CD4-positive, alpha-beta T cell treated with Interleukin-6 for 4 hours (primary cell): ENCODE results near the gene ST6GAL1.
"Not testable (repeated sequence)": the region's sequence is repeated elsewhere in the genome, so short reads cannot be mapped to it uniquely, and the experiment has no call there.

Source experiments
- DNase-seq: peaks from one replicate; pipeline ENCODE4 v3.0.0-alpha.2; 2020; ENCODE audit warnings: mixed read lengths

Gene ST6GAL1

DNA sequence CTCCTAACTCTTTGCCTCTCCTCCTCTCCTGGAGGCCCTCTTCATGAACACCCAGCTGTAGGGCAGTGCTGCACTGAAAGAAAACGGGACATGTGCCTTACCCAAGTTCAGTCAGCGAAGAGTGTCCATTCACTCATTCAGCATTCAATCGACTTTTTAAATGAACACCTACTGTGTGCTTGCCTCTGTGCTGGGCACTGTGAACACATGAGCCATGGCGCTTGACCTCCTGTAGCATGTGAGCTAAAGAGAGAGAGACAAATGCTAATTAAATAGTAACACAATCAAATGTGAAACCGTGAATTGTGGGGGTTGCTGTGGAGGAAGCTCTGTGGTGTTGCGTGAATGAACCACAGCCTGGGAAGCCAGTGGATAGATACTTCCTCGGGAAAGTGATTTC lies 43.4 kb downstream of the ST6GAL1 start:
- DNase-seq, result no peak

DNA sequence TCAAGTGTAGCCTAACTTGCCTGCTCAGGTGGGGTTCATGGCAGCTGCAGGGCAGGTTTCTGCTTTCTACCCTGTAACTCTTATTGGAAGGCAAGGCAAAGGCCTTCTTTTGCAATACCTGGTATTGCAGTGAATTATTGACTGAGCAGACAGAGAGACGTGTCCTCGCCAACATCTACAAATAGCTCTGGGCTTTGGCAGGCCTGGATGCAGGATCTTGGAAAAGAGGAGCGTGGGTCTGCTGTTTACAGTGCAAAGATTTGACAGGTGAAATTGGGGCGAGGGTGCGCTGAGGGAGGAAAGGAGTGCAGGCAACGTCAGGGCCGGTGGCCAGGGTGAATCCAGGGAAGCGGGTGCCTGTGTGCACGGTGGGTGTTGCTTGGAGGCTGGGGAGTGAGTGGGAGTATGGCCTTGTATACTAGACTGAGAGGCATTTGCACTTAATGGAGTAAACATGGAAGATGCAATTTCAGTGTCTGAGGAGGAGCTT lies 44.5 kb downstream of the ST6GAL1 start:
- no peak for DNase-seq

DNA sequence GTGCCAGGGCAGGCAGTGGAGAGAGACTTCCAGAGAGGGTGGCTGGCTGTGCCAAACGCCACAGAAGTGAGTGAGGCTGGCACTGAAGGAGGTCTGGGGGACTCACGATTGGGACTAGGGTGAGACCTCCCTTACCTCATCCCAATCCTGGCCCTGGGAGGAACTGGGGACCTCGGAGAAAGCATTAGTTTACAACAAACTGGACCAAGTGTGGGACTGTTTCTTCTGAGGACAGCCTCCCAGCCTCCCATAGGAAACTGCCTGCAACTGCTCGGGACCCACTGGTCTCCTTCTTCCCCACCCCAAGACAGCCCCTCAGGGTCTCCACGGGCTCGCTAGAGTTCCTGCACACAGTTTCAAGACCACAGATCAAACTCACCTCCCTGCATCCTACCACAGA lies 45.4 kb downstream of the ST6GAL1 start:
- DNase-seq, result no peak

DNA sequence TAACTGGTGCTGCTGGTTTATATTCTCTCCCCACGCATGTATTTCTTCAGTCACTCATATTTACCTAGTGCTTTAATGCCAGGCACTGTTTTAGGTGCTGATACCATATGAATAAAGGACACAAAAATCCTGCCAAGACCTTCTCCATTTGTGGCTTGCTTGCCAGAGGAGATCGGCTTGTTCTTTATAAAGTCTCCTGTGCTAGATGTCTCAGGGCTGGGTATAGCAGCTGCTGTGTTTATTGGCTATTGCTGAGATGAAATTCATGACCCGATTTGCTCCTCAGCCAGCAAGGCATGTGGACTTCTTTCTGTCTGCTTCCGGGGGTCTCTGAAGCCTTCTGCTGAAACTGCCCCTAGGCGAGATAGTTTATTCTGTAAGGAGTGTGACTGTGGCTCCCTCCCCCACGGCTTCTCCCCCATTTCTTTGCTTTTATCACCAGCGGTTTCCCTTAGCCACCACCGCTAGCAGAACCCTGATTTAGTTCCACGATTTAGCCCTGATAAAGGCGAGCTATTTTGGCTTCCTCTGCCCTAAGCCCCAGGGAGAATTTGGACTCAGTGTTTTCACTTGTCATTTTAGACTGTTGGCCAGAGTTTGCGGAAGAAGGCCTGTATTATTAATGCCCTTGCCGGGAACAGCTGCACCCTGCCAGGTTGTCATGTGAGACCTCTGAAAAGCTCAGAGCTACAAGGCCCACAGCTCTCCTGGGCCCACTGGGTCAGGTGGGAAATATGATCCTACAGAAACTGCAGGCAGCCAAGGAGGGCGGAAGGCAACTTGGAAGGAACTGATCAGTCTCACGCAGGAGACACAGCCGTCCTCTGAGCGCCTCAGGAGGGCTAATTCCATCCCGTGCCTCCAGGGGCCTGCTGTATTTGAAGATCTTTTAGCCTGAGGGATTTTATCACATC lies 46.8 kb downstream of the ST6GAL1 start:
- no peak for DNase-seq

DNA sequence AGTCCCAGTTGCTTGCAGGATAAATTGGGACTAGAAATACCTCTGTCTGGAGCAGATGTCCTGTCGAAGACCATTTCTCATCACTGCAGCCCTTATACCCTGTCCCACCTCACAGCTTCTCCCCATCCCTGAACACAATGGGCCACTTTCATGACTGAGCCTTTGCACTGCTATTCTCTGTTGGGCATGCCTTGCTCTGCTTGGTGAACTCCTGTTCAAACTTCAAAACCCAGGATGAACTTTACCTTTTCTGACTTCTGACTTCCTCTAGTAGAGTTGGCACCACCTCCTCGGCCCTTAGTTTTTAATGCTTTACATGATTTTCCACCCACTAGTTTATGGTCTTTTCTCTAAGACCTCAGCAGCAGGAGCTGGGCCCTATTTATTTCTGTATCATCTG lies 48.4 kb downstream of the ST6GAL1 start:
- DNase-seq, result no peak

DNA sequence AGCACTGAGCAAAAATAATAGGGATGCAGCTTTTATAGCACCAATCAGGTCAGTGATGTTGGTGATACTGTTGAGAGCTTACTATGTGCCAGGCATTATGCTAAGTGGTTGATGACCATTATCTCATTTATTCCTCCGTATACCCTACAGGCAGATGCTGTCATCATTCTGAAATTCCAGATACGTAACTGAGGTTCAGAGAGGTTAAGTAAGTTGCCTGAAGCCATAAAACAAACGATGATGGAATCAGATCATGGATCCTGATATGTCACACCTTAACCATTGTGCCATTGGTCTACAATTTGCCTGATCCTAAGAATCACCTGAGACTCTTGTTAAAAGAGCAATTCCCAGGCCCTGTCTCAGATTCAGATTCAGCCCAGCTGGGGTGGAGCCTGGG lies 49.5 kb downstream of the ST6GAL1 start:
- DNase-seq, result no peak

DNA sequence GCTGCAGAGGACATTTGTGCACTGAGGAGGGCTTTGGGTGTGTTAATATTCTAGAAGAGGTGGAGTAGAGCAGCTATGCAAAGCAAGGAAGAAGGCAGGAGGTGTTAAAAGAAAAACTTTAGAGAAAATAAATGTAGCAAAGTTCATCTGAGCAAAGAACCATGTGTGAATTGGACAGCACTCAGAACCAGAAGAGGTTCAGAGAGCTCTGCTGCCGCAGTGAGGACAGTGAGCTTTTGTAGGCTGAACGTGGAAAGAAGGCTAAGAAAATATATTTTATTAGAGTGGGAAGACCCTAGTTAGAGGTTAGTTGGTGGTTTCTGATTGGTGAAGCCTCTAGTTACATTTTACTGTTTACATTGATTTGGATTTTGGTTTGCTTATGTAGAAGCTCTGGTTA lies 50.7 kb downstream of the ST6GAL1 start:
- no peak for DNase-seq

DNA sequence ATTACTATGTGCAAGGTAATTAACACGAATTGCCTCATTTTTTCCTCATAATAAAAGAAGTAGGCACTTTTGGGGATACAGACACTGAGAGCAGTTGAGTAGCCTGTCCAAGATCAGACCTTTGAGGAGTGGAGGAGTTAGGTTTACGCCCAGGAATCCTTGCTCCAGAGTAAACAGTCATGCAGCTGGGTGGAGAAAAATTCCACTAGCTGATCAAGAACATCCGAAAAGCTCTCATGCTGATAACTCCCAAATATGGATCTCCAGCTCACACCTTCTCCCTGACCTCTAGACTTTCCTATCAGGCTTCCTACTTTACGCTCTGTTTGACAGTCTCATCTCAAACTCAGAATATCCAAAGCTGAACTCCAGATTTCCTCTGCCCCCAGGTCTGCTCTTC lies 53.3 kb downstream of the ST6GAL1 start:
- DNase-seq, result no peak

DNA sequence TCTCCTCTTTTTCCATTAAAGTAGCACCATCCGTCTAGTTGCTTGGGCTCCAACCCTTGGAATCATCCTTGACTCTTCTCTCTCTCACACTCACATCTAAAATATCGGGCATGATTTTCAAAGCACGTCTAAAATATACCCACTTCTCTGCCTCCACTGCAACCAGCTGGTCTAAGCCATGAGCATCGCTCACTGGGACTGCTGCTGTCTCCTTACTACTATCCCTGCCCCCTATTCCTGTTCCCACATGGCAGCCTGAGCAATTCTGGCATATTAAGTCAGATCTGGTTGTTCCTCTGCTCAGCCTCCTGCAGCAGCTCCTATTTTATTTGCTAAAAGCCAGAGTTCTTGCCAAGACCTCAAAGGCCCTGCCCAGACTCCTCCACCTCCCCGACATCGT lies 53.7 kb downstream of the ST6GAL1 start:
- DNase-seq, result no peak

DNA sequence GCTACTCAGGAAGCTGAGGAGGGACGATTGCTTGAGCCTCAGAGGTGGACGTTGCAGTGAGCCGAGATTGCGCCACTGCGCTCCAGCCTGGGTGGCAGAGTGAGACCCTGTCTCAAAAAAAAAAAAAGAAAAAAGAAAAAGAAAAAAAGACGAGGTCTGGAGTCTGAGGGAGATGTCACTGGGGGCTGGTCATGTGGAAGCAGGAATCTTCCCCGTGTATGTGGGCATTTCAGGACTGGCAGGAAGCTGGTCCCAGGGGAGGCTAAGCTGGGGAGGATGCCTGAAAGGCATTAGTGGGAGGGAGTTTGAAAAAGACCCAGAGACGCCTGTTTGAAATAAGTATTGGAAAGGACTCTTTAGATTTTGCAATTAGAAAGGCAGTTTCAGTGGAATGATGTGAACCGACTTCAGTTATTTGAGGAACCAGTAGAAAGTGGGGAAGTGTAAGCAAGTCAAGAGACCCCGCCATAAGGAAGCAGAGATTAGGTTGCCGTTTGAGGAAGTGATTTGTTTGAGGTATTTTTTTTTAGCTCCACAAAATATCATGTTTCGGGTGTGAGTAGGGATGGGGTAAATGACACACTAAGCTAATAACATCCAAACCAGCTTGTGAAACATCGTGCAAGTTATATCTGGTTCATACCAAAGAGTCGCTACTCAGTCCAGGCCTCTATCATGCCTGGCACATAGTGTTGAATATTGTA lies 55.5 kb downstream of the ST6GAL1 start:
- DNase-seq, result no peak

DNA sequence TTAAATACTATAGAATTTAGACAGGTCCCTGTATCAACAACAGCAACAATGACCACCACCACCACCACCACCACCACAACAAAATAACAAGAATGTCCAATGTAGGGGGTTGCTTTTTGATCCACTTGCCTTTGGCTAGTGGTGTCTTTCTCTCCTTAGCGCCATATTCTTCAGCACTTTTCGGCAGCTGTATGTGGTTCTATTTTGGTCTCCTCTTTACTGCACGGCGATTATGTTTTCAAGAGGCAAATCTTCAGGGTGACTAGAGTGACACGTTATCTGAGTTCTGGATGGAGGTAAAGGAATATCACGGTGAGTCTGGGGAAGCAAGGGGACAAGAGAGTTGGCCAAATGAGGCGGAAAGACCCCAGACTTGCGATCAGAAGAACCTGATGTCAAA lies 56.1 kb downstream of the ST6GAL1 start:
- DNase-seq, result no peak

DNA sequence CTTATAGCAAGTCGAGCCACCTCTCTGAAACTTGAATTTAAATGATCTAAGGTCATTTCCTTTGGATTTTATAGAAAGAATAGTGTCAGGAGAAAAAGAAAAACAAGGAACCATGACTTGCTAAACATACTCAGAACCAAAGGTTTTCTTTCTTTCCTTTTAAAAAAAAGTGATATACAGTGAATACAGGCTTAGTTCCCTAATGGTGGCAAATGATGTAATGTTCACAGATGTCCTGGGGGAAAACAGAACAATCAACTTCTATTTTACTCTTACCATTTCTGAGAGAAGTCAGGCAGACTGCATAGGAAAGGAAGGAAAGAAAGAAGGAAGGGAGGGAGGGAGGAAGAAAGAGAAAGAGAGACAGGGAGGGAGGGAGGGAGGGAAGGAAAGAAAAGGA lies 56.5 kb downstream of the ST6GAL1 start:
- DNase-seq, result no peak

DNA sequence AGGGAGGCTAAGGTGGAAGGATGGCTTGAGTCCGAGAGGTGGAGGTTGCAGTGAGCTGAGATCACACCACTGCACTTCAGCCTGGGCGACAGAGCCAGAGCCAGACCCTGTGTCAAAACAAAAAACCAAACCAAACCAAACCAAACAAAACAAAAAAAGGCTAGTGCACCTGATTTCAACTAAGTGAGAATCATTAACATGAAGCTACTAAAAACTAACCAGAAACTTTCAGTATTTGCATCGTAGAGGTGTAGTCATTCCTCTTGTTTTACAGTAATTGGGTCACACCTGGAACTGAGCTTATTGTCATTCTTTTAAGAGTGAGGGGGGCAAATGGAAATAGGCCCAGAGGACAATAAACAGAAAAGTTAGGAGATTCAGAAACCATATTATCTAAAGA lies 58.5 kb downstream of the ST6GAL1 start:
- no peak for DNase-seq

DNA sequence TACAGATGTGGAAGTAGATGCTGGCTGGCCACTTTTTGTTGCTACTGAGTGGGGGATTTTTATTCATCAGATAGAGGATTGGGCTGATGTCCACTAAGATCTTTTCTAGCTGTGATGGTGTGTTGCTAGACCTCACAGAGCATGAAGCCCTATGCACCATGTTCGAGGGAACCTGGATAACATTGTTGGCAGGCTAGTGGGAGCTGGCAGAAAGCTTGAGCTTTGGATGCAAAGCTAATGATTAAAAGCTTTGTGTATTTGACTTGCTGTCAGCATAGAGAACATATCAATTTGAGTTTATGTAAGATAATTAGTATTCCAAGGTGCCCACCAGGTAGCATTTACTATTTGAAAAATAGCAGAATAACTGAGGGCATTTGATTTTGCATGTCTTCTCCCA lies 59.1 kb downstream of the ST6GAL1 start:
- DNase-seq, result no peak

DNA sequence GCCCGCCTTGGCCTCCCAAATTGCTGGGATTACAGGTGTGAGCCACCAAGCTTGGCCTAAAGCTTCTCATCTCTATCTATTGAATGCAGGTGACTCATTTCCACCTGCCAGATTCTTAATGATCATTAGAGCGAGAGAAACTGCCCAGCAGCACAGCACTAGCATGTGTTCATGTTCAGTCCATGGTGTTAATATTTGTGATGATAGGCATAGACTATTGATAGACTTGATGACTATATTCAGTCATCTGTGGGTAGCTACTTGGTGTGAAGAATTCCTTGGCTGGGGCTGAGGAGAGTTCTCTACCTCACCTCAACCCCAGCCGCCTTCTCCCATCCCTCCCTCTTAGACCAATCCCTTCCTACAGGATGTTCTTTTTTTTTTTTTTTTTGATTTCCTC lies 60.0 kb downstream of the ST6GAL1 start:
- no peak for DNase-seq

DNA sequence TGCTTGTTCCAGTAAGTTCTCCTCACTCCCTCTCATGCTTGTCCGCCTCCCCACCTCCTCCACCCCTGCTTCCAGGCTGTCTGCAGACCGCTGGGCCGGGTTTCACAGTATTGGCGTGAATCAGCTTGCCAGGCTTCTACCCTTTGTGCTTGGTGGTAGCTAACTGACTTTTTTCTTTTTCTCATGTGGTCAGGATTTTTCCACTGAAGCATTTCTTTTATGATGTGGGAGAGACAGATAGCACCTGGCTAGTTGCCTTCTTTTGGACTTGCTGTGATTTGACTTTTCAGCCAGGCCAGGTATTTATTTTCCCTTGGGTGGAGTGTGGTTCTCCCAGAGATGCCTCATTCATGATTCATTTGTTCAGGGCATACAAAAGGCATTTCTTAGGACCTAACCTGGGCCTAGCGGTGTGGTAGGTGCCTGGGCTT lies 60.6 kb downstream of the ST6GAL1 start:
- no peak for DNase-seq

DNA sequence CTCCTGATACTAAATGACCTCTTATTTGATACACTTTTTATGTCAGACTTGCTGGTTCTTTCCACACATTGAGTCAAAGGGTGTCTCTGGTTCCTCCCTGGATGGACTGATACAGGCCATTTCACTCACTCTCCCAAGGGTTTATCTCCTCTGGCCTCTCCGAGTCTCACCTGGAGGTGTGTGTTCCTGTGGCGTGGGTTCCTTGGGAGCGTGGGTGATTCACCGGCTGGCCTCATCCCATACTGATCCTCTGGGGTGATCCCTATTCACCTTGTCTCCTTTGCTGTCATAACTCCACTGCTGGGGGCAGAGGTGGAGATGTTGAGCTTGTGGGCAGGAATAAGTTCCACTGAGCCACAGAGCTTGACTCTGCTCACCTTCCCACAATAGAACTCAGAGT lies 61.1 kb downstream of the ST6GAL1 start:
- DNase-seq, result no peak

DNA sequence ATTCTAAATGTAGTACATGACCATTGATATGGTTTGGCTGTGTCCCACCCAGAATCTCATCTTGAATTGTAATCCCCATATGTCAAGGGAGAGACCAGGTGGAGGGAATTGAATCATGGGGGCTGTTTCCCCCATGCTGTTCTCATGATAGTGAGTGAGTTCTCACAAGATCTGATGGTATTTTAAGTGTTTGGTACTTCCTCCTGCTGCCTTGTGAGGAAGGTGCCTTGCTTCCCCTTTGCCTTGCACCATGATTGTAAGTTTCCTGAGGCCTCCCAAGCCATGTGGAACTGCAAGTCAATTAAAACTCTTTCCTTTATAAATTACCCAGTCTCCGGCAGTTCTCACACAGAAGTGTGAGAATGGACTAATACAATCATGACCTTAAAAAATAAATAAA lies 61.8 kb downstream of the ST6GAL1 start:
- not testable (repeated sequence) for DNase-seq

DNA sequence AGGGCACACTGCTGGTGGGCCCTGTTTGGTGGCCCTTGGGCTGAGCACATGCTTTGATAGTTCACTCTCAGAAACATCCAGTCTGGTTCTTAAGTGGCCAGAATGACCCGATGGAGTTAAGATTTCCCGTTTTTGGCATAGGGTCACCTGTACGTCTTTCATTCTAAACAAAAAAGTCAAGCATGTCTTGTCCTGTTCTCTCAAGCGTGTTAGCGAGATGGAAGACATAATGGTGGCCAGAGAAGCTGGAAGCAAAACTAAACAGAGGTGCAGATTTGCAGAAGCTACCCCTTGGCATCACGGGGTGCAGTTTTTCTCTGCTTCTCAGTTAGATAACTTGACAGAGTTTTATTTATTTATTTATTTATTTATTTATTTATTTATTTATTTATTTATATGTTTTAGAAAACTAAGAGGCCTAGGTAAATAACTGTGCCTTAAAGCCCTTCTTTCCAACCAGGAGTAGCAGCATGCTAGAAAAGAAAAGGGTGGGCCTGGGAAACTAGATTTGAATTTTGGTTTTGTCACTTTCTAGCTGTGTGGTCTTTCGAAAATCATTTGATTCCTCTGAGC lies 63.0 kb downstream of the ST6GAL1 start:
- no peak for DNase-seq

DNA sequence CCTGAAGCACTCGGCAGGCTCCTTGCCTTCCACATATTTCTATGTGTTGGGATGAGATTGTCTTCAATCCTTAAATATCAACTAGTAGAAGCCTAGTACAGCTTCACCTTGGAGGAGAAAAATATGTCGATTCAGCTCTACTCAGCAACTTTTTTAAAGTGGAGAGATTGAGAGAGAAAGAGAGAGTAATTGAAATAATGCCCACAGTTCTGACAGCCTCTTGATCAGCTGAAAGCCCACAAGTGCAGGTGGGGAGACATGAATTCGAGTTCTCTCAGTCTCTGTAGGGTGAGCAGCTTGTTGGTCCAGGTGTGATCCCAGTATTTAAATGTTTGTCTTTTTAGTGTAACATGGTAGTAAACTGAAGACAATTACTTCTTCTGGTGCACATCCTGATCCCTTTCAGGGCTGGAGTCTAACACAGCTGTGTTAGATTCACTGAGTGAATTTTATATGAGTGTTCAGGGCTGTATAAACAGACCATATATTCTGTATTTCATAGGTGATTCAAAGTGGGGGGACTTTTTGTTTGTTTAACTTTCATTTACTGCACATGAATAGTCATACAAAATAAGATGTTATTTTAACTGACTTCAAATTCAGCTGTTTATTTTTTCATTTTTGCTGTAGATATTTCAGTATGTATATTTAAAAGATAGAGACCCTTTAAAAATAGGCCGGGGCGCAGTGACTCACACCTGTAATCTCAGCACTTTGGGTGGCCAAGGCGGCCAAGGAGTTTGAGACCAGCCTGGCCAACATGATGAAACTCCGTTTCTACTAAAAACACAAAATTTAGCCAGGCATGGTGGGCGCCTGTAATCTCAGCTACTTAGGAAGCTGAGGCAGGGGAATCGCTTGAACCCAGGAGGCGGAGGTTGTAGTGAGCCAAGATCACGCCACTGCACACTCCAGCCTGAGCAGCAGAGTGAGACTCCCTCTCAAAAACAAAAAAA lies 64.0 kb downstream of the ST6GAL1 start:
- DNase-seq, result no peak

DNA sequence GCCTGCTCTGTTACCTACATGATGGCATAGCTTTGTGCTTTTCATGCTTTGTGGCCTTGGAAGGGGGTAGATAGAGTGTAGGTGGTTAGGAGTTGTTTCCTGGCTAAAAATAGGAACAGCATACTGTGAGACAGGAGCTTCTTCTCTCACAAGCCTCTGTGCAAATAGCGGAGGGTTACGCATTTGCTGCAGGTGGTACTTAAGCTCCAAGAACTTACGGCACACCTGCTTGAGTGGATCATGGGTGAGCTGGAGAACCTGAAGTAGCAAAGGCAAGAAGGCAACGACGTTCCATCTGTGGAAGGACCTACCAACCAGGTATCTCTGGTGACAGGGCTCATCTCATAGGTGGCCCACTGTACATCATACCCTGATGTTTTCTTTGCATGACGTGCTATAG lies 66.0 kb downstream of the ST6GAL1 start:
- no peak for DNase-seq

DNA sequence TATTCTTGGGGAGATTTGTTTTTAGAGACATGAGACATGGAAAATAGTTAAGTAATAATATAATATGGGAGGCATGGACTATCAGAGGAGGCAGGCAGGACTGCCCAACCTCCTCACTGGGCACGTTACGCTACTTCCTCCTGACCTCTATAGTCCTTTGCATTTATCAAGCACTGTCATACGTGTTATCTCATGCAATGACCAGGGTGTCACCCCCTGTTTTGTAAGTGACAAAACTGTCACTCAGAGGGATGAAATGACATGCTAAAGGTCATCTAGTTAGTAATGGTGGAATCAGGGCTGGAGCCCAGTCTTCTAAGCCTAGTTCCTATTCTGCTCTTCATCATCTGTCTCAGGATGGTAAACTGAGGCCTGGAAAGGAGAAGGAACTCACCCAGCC lies 66.7 kb downstream of the ST6GAL1 start:
- no peak for DNase-seq

DNA sequence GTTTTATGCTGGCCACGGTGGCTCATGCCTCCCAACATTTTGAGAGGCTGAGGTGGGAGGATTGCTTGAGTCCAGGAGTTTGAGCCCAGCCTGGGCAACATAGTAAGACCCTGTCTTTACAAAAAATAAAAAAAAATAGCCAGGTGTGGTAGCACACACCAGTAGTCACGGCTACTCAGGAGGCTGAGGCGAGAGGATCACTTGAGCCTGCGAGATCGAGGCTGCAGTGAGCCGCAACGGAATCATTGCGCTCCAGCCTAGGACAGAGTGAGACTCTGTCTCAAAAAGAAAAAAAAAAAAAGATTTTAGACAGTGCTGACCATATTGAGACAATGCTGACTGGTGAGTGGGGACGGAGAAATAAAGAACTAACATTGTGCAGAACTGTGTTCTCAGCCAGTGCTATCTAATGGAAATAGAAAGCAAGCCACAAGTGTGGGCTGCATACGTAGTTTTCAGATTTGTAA lies 67.2 kb downstream of the ST6GAL1 start:
- DNase-seq, result no peak
